Activated CD8-positive, alpha-beta memory T cell treated with anti-CD3 and anti-CD28 coated beads, Interleukin-2, amount 10 ng/mL, durations not matched to agents 7 days and 5 days (primary cell): ENCODE measurements around the gene OPCML. TPM values are rescaled to one million over a fixed set of nuclear protein-coding genes. Genes with fewer than 3 reads are reported as not detected.

Source experiments
- ATAC-seq: fragments of 150-1000 bp; cut with Tn5 transposase; one replicate; pipeline ENCODE4 v1.10.0; 2021; ENCODE audit warnings: moderate library complexity
- CTCF ChIA-PET: fragments of 350-600 bp; sonication (Branson Sonifier 250); formaldehyde crosslinking; loops from one replicate; lab custom pipeline; 2021; ENCODE audit warnings: antibody characterized with exemption; lab: Charles Lee
- DNase-seq: peaks from one replicate; pipeline ENCODE4 v3.0.0-alpha.2; 2020
- H3K27ac Mint-ChIP-seq: one replicate; pipeline ENCODE4 v1.8.0; 2021; ENCODE audit warnings: mild to moderate bottlenecking, mixed read lengths
- H3K27me3 Mint-ChIP-seq: one replicate; pipeline ENCODE4 v1.8.0; 2021; ENCODE audit warnings: mixed read lengths
- H3K36me3 Mint-ChIP-seq: one replicate; pipeline ENCODE4 v1.8.0; 2021; ENCODE audit warnings: mild to moderate bottlenecking, mixed read lengths
- H3K4me1 Mint-ChIP-seq: one replicate; pipeline ENCODE4 v1.8.0; 2021; ENCODE audit warnings: mixed read lengths
- H3K4me3 Mint-ChIP-seq: one replicate; pipeline ENCODE4 v1.8.0; 2021; ENCODE audit warnings: mild to moderate bottlenecking, moderate library complexity, mixed read lengths
- H3K9me3 Mint-ChIP-seq: one replicate; pipeline ENCODE4 v1.8.0; 2022; ENCODE audit warnings: low read depth, mixed read lengths
- total RNA-seq, 2 experiments: library from RNA; stranded (reverse); gene quantifications; one replicate each; pipeline ENCODE4 v1.2.3, GENCODE V29; 2021

The OPCML gene
- total RNA-seq, 2 experiments from 2014 or later, result not detected

DNA sequence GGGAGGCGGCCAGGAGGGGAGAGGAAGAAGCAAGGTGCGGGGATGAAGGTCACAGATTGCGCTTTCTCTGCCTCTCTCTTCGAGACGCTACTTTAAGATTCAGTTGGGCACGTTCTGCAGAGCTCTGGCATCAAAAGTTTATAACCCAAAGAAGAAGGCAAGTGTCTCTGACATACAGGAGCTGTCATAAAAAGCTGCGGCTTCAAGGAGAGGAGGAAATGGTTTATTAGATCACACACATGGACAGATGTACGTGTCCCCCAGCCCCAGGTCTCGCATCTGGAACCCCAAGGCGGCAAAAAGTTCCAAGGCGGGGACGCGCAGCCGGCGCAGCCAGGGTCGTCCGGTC lies 589.0 kb downstream of the OPCML start:
- DNase-seq (no peak), ATAC-seq (no peak)
- no peak overlapping the region for H3K27ac Mint-ChIP-seq
- CTCF ChIA-PET, result no interaction called here
- no peak overlapping the region for H3K4me3 Mint-ChIP-seq
- peaks cover 4% of the 10 kb centered on the region for H3K4me1 Mint-ChIP-seq
- no peaks in the 10 kb centered on the region for H3K9me3 Mint-ChIP-seq
- H3K36me3 Mint-ChIP-seq, result no peaks in the 10 kb centered on the region
- H3K27me3 Mint-ChIP-seq, result peaks cover 35% of the 10 kb centered on the region

DNA sequence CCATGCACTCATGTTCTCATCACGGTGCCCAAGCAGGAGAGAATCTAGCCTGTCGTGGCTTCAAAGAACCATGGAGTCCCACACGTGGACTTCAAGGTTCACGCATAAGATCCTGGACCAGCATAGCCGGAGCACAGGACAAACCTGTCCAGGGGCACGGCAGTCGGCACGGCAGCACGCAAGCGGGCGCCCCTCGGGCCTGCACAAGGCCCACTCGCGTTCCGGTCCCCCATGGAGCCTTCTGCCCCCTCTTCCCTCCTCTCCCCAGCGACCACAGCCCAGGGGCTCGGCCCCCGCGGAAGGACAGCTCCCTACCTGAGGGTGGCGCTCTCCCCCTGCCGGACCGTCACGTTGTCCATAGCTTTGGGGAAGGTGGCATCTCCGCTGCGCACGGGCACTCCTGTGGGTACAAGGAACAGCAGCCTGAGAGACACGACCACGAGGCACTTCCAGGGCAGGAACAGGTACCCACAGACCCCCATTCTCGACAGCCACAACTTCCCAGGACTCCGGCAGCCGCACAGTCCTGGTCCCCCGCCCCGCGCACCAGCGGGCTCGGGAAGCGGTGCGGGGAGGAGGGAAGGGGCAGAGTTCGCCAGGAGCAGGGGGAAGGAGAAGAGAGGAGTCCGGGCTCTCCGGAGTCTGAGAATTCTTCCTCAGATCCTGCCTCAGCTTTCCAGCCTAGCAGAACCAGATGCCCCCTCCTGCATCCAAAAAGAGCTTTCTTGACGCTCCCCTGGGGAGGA lies 589.5 kb downstream of the OPCML start:
- CTCF ChIA-PET, result no interaction called here
- DNase-seq (no peak), ATAC-seq (no peak)
- Mint-ChIP-seq H3K36me3 (no peaks in the 10 kb centered on the region), H3K4me1 (peaks cover 4% of the 10 kb centered on the region), H3K4me3 (no peak overlapping the region), H3K27ac (no peak overlapping the region), H3K9me3 (no peaks in the 10 kb centered on the region), H3K27me3 (peaks cover 35% of the 10 kb centered on the region)

DNA sequence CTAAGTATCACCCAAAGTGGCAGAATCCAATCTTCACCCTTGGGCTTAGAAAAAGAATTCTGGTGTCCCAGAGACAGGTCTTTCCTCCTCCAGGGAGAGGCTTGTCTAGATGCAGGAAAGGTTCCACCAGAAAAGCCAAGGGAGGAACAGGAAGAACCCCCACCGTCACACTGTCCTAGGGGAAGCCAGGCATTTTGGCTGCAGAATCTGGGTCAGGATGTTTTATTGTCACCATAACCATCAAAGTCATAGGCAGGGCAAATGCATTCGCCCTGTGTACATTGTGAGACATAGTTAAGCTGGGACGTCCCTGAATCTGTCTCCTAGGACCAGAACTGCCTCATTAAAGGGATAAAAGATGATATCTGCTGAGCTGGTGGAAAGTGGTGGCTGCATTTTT lies 590.5 kb downstream of the OPCML start:
- peaks cover 4% of the 10 kb centered on the region for H3K4me1 Mint-ChIP-seq
- DNase-seq, result no peak
- CTCF ChIA-PET, result interaction anchor here (1.0 to 1.6 kb wide), 4 partner anchors 22 to 1254 kb away, joined by 3 to 6 read pairs (median 3); no protein-coding TSS in a partner anchor
- peaks cover 32% of the 10 kb centered on the region for H3K27me3 Mint-ChIP-seq
- no peak overlapping the region for H3K4me3 Mint-ChIP-seq
- ATAC-seq, result no peak
- no peak overlapping the region for H3K27ac Mint-ChIP-seq
- no peaks in the 10 kb centered on the region for H3K9me3 Mint-ChIP-seq
- H3K36me3 Mint-ChIP-seq, result no peaks in the 10 kb centered on the region

DNA sequence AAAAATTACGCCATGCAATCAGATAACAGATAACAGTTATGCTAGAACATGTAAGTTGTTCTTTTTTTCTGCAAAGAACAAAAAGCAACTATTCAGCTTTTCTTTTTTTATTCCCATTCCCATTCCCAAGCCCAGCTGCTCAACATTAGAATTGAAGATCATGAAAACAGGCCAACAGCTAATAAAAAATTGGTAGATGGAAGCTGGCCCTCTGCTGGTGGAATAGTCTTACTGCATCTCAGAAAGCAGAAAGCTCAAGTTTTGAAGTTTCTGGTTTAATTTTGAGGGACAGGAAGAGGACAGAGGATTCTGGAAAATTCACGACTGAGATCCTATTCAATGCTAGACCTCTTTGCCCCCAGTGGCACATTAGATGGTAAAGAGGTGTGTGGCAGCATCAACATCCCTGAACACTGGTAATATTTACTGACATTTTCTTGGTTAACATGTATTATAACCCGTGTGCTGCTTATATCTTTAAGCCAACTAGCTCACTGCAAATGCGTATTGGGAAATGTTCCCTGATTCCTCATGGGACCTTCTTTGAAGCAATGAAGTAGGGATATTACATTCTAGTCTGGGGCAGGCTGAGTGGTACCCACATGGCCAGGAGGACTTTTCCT lies 591.2 kb downstream of the OPCML start:
- peaks cover 4% of the 10 kb centered on the region for H3K4me1 Mint-ChIP-seq
- no peaks in the 10 kb centered on the region for H3K36me3 Mint-ChIP-seq
- H3K27me3 Mint-ChIP-seq, result peaks cover 29% of the 10 kb centered on the region
- DNase-seq (no peak), ATAC-seq (no peak)
- no peaks in the 10 kb centered on the region for H3K9me3 Mint-ChIP-seq
- H3K4me3 Mint-ChIP-seq, result no peak overlapping the region
- CTCF ChIA-PET, result interaction anchor here (0.6 to 1.6 kb wide), 8 partner anchors 13 to 1253 kb away, joined by 3 to 6 read pairs (median 3); no protein-coding TSS in a partner anchor
- no peak overlapping the region for H3K27ac Mint-ChIP-seq

DNA sequence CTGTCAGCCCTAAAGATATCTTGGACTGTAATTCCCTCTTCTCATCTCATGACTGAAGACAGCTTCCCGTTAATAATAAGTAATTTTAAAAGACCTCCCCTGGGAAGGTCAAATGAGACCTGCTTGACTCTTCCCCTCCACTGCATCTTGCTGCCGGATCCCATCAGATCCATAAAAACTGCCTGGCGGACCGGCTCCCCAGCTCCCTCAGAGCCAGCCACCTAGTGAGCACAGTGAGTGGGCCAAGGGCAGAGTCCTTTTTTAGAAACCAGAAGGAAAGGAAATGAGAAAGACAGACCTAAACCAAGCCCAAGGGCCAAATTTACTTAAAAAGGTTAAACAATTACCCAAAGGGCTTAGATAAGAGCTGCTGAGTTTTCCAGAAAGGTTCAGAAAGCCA lies 595.3 kb downstream of the OPCML start:
- no peak overlapping the region for H3K27ac Mint-ChIP-seq
- peaks cover 2% of the 10 kb centered on the region for H3K27me3 Mint-ChIP-seq
- no peaks in the 10 kb centered on the region for H3K36me3 Mint-ChIP-seq
- no peaks in the 10 kb centered on the region for H3K4me1 Mint-ChIP-seq
- DNase-seq, result no peak
- H3K4me3 Mint-ChIP-seq, result no peak overlapping the region
- no peak for ATAC-seq
- CTCF ChIA-PET, result no interaction called here
- no peaks in the 10 kb centered on the region for H3K9me3 Mint-ChIP-seq

DNA sequence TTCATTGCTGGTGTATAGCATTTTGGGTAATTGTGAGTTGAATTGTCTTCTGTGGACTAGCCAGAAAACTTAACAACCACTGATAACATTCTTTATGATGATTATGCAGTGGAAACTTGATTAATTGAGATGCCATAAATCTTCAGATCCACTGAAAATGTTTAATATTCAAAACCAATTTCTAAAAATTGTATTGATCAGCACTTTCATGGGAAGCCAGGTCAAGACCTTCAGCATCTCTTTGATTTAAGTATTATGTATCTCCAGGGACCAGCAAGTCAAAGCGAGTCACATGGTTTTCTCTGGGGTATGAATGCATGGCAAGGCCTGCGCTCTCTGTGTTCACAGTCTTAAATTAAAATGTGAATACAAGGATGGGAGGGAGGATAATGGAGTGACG lies 596.9 kb downstream of the OPCML start:
- DNase-seq, result no peak
- no peaks in the 10 kb centered on the region for H3K4me1 Mint-ChIP-seq
- no peak overlapping the region for H3K4me3 Mint-ChIP-seq
- ATAC-seq, result no peak
- H3K27ac Mint-ChIP-seq, result no peak overlapping the region
- CTCF ChIA-PET, result no interaction called here
- no peaks in the 10 kb centered on the region for H3K36me3 Mint-ChIP-seq
- no peaks in the 10 kb centered on the region for H3K9me3 Mint-ChIP-seq
- H3K27me3 Mint-ChIP-seq, result no peaks in the 10 kb centered on the region

DNA sequence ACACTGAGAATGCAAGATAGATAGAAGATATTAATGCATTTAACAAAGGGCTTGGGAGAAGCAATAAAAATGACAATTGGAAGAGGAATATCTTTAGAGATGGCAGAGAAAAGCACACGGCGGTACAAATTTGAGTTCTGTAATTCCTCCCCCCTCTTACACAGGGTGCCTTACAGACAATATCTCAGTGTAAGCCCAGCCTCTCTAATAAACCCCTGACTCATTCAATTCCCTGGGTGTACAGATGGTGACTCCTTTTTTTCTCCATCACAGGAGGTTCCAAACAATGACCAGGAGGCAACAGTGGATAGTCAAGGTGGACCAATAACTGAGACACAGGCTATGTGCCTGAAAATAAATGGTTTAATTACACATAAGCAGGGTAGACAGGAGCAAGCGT lies 598.6 kb downstream of the OPCML start:
- CTCF ChIA-PET, result no interaction called here
- Mint-ChIP-seq H3K4me1 (no peaks in the 10 kb centered on the region), H3K9me3 (no peaks in the 10 kb centered on the region), H3K4me3 (no peak overlapping the region), H3K27me3 (no peaks in the 10 kb centered on the region), H3K36me3 (no peaks in the 10 kb centered on the region), H3K27ac (no peak overlapping the region)
- ATAC-seq, result no peak
- DNase-seq, result no peak

DNA sequence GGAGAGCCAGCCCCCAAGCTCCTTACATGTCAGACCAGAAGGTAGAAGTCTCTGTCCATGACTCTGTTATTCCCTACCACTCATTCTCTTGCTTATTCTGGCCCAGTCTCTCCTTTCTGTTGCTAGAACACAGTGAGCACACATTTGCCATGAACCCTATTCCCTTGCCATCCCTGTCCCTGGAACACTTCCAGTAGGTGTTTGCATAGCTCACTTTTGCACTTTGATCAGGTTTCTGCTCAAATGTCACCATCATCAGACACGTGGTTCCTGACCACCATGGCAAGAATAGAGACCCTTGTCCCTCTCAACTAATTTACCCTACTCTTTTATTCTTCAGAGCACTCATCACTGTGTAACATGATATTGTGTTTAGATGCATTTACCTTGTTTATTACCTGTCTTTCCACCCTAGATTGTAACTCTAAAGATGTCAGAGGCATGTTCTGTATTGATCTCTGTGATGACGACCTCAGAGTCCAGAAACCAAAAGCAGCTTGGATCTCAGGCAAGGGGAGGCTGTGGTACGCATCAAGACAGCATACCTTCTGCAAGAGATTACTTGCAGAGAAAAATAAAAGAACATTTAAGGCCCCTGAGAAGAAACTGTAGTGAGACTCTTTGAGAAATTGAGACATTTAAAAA lies 606.4 kb downstream of the OPCML start:
- Mint-ChIP-seq H3K36me3 (no peaks in the 10 kb centered on the region), H3K9me3 (no peaks in the 10 kb centered on the region), H3K4me3 (no peak overlapping the region), H3K27ac (no peak overlapping the region), H3K27me3 (no peaks in the 10 kb centered on the region), H3K4me1 (no peaks in the 10 kb centered on the region)
- ATAC-seq, result no peak
- no peak for DNase-seq
- CTCF ChIA-PET, result no interaction called here

DNA sequence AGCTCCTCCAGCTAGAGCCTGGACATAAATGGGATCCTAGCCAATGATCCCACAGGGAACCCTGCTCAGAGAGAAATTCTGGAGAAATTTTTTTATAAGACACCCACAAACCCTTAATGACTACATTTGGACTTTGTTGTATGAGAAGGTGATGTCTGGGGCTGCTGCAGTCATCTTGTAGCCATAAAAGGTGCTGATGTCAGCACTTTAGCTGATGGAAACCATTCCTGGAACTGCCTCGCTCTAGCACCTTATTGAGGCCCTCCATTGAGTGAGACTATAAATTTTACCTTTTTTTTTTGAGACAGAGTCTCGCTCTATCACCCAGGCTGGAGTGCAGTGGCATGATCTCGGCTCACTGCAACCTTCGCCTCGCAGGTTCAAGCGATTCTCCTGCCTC lies 610.7 kb downstream of the OPCML start:
- Mint-ChIP-seq H3K27ac (no peak overlapping the region), H3K27me3 (no peaks in the 10 kb centered on the region), H3K4me1 (no peaks in the 10 kb centered on the region), H3K4me3 (no peak overlapping the region), H3K36me3 (no peaks in the 10 kb centered on the region), H3K9me3 (no peaks in the 10 kb centered on the region)
- DNase-seq (no peak), ATAC-seq (no peak)
- CTCF ChIA-PET, result no interaction called here

DNA sequence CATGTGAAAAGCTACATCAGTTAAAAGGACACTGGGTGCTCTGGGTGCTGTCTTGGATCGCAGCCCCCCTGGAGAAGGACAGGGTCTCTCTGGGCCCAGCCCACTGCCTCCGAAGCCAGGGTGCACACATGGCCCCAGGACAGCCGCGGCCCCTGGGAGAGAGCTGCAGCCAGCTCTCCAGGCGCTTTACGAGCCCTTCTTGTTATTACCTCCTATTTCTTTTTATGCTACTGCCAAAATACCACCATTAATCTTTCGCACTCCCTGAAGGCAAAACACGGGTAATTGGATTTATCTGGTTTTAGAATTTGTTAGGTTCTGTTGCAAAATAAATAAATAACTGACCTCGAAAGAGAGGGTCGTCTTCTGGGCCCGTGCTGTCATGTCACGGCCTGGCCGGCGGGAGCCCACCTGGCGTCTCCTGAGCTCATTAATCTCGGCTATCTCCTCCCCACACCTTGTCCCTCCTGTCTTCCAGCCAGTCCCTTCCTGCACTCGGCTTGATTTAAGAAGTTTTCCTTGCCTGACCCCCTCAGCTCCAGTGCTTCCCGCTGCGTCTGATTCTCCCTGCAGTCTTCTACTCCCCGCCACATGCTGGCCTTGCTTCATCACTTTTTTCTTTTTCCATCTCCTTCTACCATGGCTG lies 611.7 kb downstream of the OPCML start:
- no peak overlapping the region for H3K4me3 Mint-ChIP-seq
- ATAC-seq (no peak), DNase-seq (no peak)
- no peaks in the 10 kb centered on the region for H3K36me3 Mint-ChIP-seq
- H3K27ac Mint-ChIP-seq, result no peak overlapping the region
- CTCF ChIA-PET, result interaction anchor here (2.2 kb wide), 1 partner anchor 20 kb away, joined by 6 read pairs; no protein-coding TSS in a partner anchor
- H3K9me3 Mint-ChIP-seq, result peaks cover 2% of the 10 kb centered on the region
- no peaks in the 10 kb centered on the region for H3K4me1 Mint-ChIP-seq
- H3K27me3 Mint-ChIP-seq, result no peaks in the 10 kb centered on the region

DNA sequence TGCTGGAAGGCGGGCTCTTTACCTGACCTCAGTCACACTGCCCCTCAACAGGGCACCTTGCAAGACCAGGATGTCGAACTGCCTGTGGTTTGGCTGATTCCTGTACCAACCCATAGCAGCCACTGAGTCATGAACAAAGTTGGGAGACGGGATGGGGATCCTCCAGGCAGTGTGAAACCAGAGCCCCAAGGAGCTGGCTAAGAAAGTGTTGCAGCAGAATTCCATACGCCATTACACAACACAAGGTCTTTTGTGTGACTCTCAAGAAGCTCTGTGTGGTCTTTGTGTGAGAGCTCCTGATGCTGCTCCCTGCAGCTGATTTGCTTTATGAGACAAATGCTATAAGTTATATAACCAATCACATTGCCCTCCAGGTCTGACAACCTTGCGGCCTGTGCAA lies 617.7 kb downstream of the OPCML start:
- no peaks in the 10 kb centered on the region for H3K36me3 Mint-ChIP-seq
- H3K27me3 Mint-ChIP-seq, result no peaks in the 10 kb centered on the region
- DNase-seq (no peak), ATAC-seq (no peak)
- H3K4me1 Mint-ChIP-seq, result no peaks in the 10 kb centered on the region
- peaks cover 2% of the 10 kb centered on the region for H3K9me3 Mint-ChIP-seq
- no peak overlapping the region for H3K27ac Mint-ChIP-seq
- no peak overlapping the region for H3K4me3 Mint-ChIP-seq
- CTCF ChIA-PET, result no interaction called here

DNA sequence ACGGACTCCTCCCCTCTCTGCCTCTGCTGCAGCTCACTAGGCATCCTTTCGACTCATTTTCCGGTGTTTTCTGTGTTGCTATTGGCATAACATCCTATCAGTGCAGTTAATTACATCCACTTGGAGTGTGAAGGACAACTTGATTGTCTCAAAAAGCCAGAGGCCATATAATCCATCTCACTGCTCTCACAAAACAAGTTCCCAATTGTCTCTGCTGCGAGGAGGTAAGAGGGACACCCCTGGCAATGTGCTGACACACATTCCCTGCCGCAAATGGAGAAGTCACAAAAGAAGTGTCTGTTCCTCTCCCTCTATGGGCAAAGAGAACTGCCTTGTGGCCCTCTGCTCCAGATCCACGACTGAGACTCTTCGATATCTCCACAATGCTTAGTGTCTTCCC lies 618.4 kb downstream of the OPCML start:
- H3K4me3 Mint-ChIP-seq, result no peak overlapping the region
- no peaks in the 10 kb centered on the region for H3K36me3 Mint-ChIP-seq
- no peak for ATAC-seq
- no peaks in the 10 kb centered on the region for H3K4me1 Mint-ChIP-seq
- CTCF ChIA-PET, result no interaction called here
- H3K9me3 Mint-ChIP-seq, result peaks cover 2% of the 10 kb centered on the region
- H3K27ac Mint-ChIP-seq, result no peak overlapping the region
- H3K27me3 Mint-ChIP-seq, result no peaks in the 10 kb centered on the region
- DNase-seq, result no peak

DNA sequence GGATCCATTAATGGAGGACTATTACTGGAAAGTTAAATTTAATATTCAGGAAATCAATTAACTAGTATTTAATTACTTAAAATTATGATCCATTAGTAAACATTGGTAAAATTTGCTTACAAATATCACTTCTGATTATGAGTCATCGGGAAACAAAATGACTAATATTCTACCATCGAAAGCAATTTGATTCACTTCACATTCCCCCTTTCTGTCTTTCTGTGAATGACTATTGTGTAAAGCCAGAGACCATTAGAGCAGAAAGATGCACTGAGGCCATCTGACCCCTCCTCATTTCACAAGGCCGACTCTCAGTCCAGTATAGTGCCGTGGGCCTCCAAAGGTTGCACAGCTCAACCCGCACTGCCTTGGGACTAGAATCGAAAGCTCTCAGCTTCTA lies 619.0 kb downstream of the OPCML start:
- DNase-seq (no peak), ATAC-seq (no peak)
- H3K4me1 Mint-ChIP-seq, result no peaks in the 10 kb centered on the region
- H3K27ac Mint-ChIP-seq, result no peak overlapping the region
- no peaks in the 10 kb centered on the region for H3K36me3 Mint-ChIP-seq
- H3K9me3 Mint-ChIP-seq, result peaks cover 2% of the 10 kb centered on the region
- H3K4me3 Mint-ChIP-seq, result no peak overlapping the region
- no peaks in the 10 kb centered on the region for H3K27me3 Mint-ChIP-seq
- CTCF ChIA-PET, result no interaction called here
